H9 (cell line): ENCODE data around the gene MGAT5. TPM values are rescaled to one million over a fixed set of nuclear protein-coding genes. Genes with fewer than 3 reads are reported as not detected.

ENCODE experiments used
- DNase-seq: peaks from one replicate; pipeline ENCODE4 v3.0.0-alpha.2; 2017
- H2AFZ ChIP-seq: one replicate; pipeline ENCODE4 v1.6.1; 2013; ENCODE audit warnings: mild to moderate bottlenecking, low read length, control low read depth, moderate library complexity
- H2AK5ac ChIP-seq: 2 replicates; pipeline ENCODE4 v1.6.1; 2013; ENCODE audit warnings: low read length, control low read depth, mixed read lengths; ENCODE audit not compliant: insufficient read length
- H2BK120ac ChIP-seq: one replicate; pipeline ENCODE4 v1.6.1; 2013; ENCODE audit warnings: low read depth, mild to moderate bottlenecking, low read length, control low read depth, inconsistent platforms; ENCODE audit not compliant: poor library complexity, severe bottlenecking
- H2BK12ac ChIP-seq: 2 replicates; pipeline ENCODE4 v1.6.1; 2013; ENCODE audit warnings: low read length, control low read depth, mixed read lengths, low read depth; ENCODE audit not compliant: insufficient read length
- H2BK15ac ChIP-seq: 2 replicates; pipeline ENCODE4 v1.6.1; 2013; ENCODE audit warnings: low read depth, low read length, control low read depth
- H2BK20ac ChIP-seq: one replicate; pipeline ENCODE4 v1.6.1; 2013; ENCODE audit warnings: low read depth, mild to moderate bottlenecking, low read length, control low read depth, inconsistent platforms; ENCODE audit not compliant: poor library complexity, severe bottlenecking
- H2BK5ac ChIP-seq: 2 replicates; pipeline ENCODE4 v1.6.1; 2013; ENCODE audit warnings: low read length, control low read depth, mixed read lengths; ENCODE audit not compliant: insufficient read length
- H3K14ac ChIP-seq: 2 replicates; pipeline ENCODE4 v1.6.1; 2013; ENCODE audit warnings: low read length, control low read depth; ENCODE audit not compliant: insufficient read depth
- H3K18ac ChIP-seq: 2 replicates; pipeline ENCODE4 v1.6.1; 2013; ENCODE audit warnings: low read depth, mild to moderate bottlenecking, mixed read lengths, low read length, control low read depth; ENCODE audit not compliant: insufficient read length
- H3K23ac ChIP-seq: 2 replicates; pipeline ENCODE4 v1.6.1; 2013; ENCODE audit warnings: low read length, control low read depth, mixed read lengths, low read depth; ENCODE audit not compliant: insufficient read length
- H3K23me2 ChIP-seq: 2 replicates; pipeline ENCODE4 v1.6.1; 2013; ENCODE audit warnings: low read depth, mild to moderate bottlenecking, mixed read lengths, low read length, control low read depth; ENCODE audit not compliant: insufficient read length, poor library complexity, severe bottlenecking
- H3K27ac ChIP-seq: 2 replicates; pipeline ENCODE4 v1.5.1; 2013; ENCODE audit warnings: low read length, control low read depth, mixed read lengths, low read depth; ENCODE audit not compliant: insufficient read length
- H3K27me3 ChIP-seq: 2 replicates; pipeline ENCODE4 v1.6.1; 2013; ENCODE audit warnings: low read length, control low read depth, inconsistent platforms; ENCODE audit not compliant: insufficient read depth
- H3K4ac ChIP-seq: 2 replicates; pipeline ENCODE4 v1.6.1; 2013; ENCODE audit warnings: low read depth, mild to moderate bottlenecking, control low read depth, inconsistent platforms, low read length, moderate library complexity
- H3K4me1 ChIP-seq: 2 replicates; pipeline ENCODE4 v1.6.1; 2013; ENCODE audit warnings: low read length, control low read depth, inconsistent platforms; ENCODE audit not compliant: insufficient read depth
- H3K4me2 ChIP-seq: 2 replicates; pipeline ENCODE4 v1.6.1; 2013; ENCODE audit warnings: low read length, control low read depth, mixed read lengths; ENCODE audit not compliant: insufficient read length, insufficient read depth
- H3K56ac ChIP-seq: 2 replicates; pipeline ENCODE4 v1.6.1; 2013; ENCODE audit warnings: low read depth, mild to moderate bottlenecking, mixed read lengths, low read length, control low read depth; ENCODE audit not compliant: insufficient read length
- H3K79me1 ChIP-seq: 2 replicates; pipeline ENCODE4 v1.6.1; 2013; ENCODE audit warnings: low read depth, mild to moderate bottlenecking, moderate library complexity, low read length, control low read depth, inconsistent platforms; ENCODE audit not compliant: insufficient read depth, poor library complexity, severe bottlenecking
- H3K79me2 ChIP-seq: 2 replicates; pipeline ENCODE4 v1.6.1; 2013; ENCODE audit warnings: low read length, control low read depth, inconsistent platforms; ENCODE audit not compliant: insufficient read depth
- H3K9ac ChIP-seq: 2 replicates; pipeline ENCODE4 v1.6.1; 2013; ENCODE audit warnings: low read length, control low read depth, mixed read lengths; ENCODE audit not compliant: insufficient read length; ENCODE audit errors: extremely low read depth
- H3K9me3 ChIP-seq: one replicate; pipeline ENCODE4 v1.6.1; 2013; ENCODE audit warnings: low read depth, low read length, inconsistent platforms; ENCODE audit not compliant: control insufficient read depth
- H3T11ph ChIP-seq: one replicate; pipeline ENCODE4 v1.6.1; 2013; ENCODE audit warnings: mild to moderate bottlenecking, low read length, control low read depth, inconsistent platforms
- H4K20me1 ChIP-seq: one replicate; pipeline ENCODE4 v1.6.1; 2013; ENCODE audit not compliant: control insufficient read depth, insufficient read length, insufficient read depth
- H4K5ac ChIP-seq: 2 replicates; pipeline ENCODE4 v1.6.1; 2013; ENCODE audit warnings: low read depth, mild to moderate bottlenecking, mixed read lengths, low read length, control low read depth; ENCODE audit not compliant: insufficient read length
- H4K8ac ChIP-seq: replicated peaks from 2 replicates; pipeline ENCODE4 v1.6.1; 2013; ENCODE audit warnings: low read length, control low read depth, mixed read lengths, low read depth; ENCODE audit not compliant: insufficient read length
- H4K91ac ChIP-seq: 2 replicates; pipeline ENCODE4 v1.6.1; 2013; ENCODE audit warnings: low read depth, mild to moderate bottlenecking, moderate library complexity, mixed read lengths, low read length, control low read depth; ENCODE audit not compliant: insufficient read length
- H3K27ac Mint-ChIP-seq, 3 experiments: 2 replicates in 2 of 3; 3 replicates in 1 of 3; pipeline ENCODE4 v1.8.0; 2020 to 2021; ENCODE audit warnings: mixed read lengths in 3 of 3, mild to moderate bottlenecking in 1 of 3, moderate library complexity in 1 of 3
- H3K27me3 Mint-ChIP-seq: 2 replicates; pipeline ENCODE4 v1.8.0; 2021; ENCODE audit warnings: low read depth, mild to moderate bottlenecking, moderate library complexity, mixed read lengths
- H3K36me3 Mint-ChIP-seq, 3 experiments: 2 replicates in 2 of 3; 3 replicates in 1 of 3; pipeline ENCODE4 v1.8.0; 2020 to 2021; ENCODE audit warnings: low read depth in 3 of 3, mixed read lengths in 3 of 3; ENCODE audit not compliant: insufficient read depth in 1 of 3
- H3K4me1 Mint-ChIP-seq, 2 experiments: 2 replicates each; pipeline ENCODE4 v1.8.0; 2020; ENCODE audit warnings: mixed read lengths in 2 of 2
- H3K4me3 Mint-ChIP-seq, 2 experiments: 2 replicates in 1 of 2; 3 replicates in 1 of 2; pipeline ENCODE4 v1.8.0; 2020 to 2021; ENCODE audit warnings: mild to moderate bottlenecking in 2 of 2, mixed read lengths in 2 of 2, moderate library complexity in 1 of 2
- H3K9me3 Mint-ChIP-seq, 2 experiments: 2 replicates in 1 of 2; 3 replicates in 1 of 2; pipeline ENCODE4 v1.8.0; 2020; ENCODE audit warnings: mild to moderate bottlenecking in 2 of 2, mixed read lengths in 2 of 2, moderate library complexity in 1 of 2
- WGBS: extraction: QIAGEN DNeasy Blood & Tissue Kit; methylation state at CpG from one replicate; pipeline ENCODE4 v1.1.7; 2013; ENCODE audit warnings: missing lambda C conversion rate, low lambda C conversion rate, mixed read lengths; ENCODE audit not compliant: insufficient read length; ENCODE audit errors: extremely low coverage; 5-methylcytosine and 5-hydroxymethylcytosine counted together
- total RNA-seq: library from RNA; stranded (reverse); gene quantifications from 2 replicates; pipeline ENCODE4 v1.2.1, GENCODE V29; 2021
- TF ChIP-seq, protein P1 (sequence below): fragments of 200-600 bp; sonication (generic); conservative IDR thresholded peaks from 3 replicates; pipeline ENCODE4 v1.8.0; 2021; ENCODE audit warnings: antibody characterized with exemption, mild to moderate bottlenecking

The MGAT5 gene
- total RNA-seq, 1 experiment from 2014 or later = 25.7 TPM

DNA sequence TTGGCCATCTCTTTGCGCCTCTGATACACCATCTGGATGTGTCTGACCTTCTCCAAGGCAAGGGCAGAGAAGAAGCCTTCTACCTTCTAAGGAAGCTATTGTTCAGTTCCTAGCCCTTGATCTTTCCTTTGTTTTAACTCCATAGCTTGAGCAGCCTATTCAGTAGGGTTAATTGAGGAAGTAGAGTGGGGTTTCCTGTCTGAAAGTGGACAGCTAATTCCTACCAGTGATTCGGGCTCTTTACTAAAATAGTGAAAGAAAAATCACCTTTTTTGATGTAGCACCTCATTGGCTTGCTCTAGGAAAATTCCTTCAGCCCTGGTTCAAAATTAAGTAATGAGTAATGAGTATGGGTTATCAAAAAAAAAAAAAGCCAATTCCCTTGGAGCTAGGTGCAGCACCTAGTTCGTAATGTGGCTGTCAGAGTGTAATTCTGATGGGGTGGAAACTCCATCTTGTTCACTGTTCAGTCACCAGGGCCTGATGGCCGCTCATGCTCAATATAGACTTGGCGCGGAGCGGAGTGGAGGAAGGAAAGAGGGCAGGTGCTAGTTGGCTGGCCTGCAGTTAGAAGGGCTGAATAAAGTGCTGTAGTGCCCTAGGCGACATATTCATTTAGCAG lies 2.9 kb upstream of the MGAT5 start:
- H3K9me3 Mint-ChIP-seq = no peaks in the 10 kb centered on the region
- Histone ChIP-seq H3K79me1 (peaks cover 5% of the 10 kb centered on the region), H2AFZ (no peak overlapping the region), H2BK15ac (no peak overlapping the region), H4K8ac (no peak overlapping the region), H3K27me3 (no peaks in the 10 kb centered on the region), H3K14ac (no peak overlapping the region), H3K4ac (no peak overlapping the region), H4K20me1 (no peaks in the 10 kb centered on the region), H2BK120ac (no peak overlapping the region), H4K91ac (no peak overlapping the region), H2AK5ac (no peak overlapping the region), H2BK5ac (no peak overlapping the region), H3K23ac (no peak overlapping the region), H2BK20ac (no peak overlapping the region), H3K4me1 (no peaks in the 10 kb centered on the region), H3K79me2 (peaks cover 4% of the 10 kb centered on the region; the same call in 1 of the 2 replicates), H2BK12ac (no peak overlapping the region), H4K5ac (no peak overlapping the region), H3K56ac (no peak overlapping the region), H3K18ac (no peak overlapping the region), H3T11ph (no peak overlapping the region), H3K9me3 (no peaks in the 10 kb centered on the region), H3K27ac (no peak overlapping the region), H3K4me2 (no peak overlapping the region), H3K23me2 (no peaks in the 10 kb centered on the region), H3K9ac (no peak overlapping the region)
- DNase-seq = no peak
- H3K27me3 Mint-ChIP-seq = peaks cover 1% of the 10 kb centered on the region; the same call in 1 of the 2 replicates
- no peak overlapping the region for H3K4me3 Mint-ChIP-seq
- WGBS = no CpG with 5 or more reads among the region's 8 CpGs
- H3K27ac Mint-ChIP-seq = 0 out of 7 replicates have a peak overlapping the region, but pooled peaks of 1 of the 3 experiments have one; percentile 37
- TF ChIP-seq, protein P1, sequence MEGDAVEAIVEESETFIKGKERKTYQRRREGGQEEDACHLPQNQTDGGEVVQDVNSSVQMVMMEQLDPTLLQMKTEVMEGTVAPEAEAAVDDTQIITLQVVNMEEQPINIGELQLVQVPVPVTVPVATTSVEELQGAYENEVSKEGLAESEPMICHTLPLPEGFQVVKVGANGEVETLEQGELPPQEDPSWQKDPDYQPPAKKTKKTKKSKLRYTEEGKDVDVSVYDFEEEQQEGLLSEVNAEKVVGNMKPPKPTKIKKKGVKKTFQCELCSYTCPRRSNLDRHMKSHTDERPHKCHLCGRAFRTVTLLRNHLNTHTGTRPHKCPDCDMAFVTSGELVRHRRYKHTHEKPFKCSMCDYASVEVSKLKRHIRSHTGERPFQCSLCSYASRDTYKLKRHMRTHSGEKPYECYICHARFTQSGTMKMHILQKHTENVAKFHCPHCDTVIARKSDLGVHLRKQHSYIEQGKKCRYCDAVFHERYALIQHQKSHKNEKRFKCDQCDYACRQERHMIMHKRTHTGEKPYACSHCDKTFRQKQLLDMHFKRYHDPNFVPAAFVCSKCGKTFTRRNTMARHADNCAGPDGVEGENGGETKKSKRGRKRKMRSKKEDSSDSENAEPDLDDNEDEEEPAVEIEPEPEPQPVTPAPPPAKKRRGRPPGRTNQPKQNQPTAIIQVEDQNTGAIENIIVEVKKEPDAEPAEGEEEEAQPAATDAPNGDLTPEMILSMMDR = no peak
- peaks cover 14 to 19% of the 10 kb centered on the region in 2 experiments for H3K4me1 Mint-ChIP-seq
- H3K36me3 Mint-ChIP-seq = peaks cover 2 to 15% (median 12%) of the 10 kb centered on the region in 3 experiments; a peak in 5 of 7 replicates
